ENCODE data around the gene LHX5. TPM values are rescaled to one million over a fixed set of nuclear protein-coding genes. Genes with fewer than 3 reads are reported as not detected.

The LHX5 gene
- total RNA-seq, 1 donor from 2014 or later = not detected

- H3K4me1 ChIP-seq (ENCODE audit: control insufficient read depth in 3 of 3, insufficient read depth in 3 of 3, low read length in 3 of 3) = no peaks in the 10 kb centered on the region
- peaks cover 11 to 20% (median 17%) of the 10 kb centered on the region in 3 donors for H3K27me3 ChIP-seq (ENCODE audit: control insufficient read depth in 3 of 3, insufficient read depth in 3 of 3, low read length in 3 of 3)
- no peak overlapping the region for H3K27ac ChIP-seq (ENCODE audit: low read depth, low read length)
- H3K9me3 ChIP-seq (ENCODE audit: control insufficient read depth in 3 of 3, low read length in 3 of 3) = no peaks in the 10 kb centered on the region
- H3K36me3 ChIP-seq (ENCODE audit: control insufficient read depth in 3 of 3, insufficient read depth in 3 of 3, low read length in 3 of 3) = no peaks in the 10 kb centered on the region
- H3K4me3 ChIP-seq (ENCODE audit: low read length in 3 of 3) = no peak overlapping the region
- H3K9ac ChIP-seq (ENCODE audit: low read depth in 1 of 3, low read length in 3 of 3) = no peak overlapping the region
These were observed 35.1 kb downstream of the LHX5 start for GRCh38 chr12:113436586-113436985.

GRCh38 chr12:113435367-113435766 is 36.3 kb downstream of the LHX5 start:
- Histone ChIP-seq H3K9ac (ENCODE audit: low read depth in 1 of 3, low read length in 3 of 3) (no peak overlapping the region), H3K27ac (ENCODE audit: low read depth, low read length) (no peak overlapping the region), H3K4me3 (ENCODE audit: low read length in 3 of 3) (no peak overlapping the region), H3K36me3 (ENCODE audit: control insufficient read depth in 3 of 3, insufficient read depth in 3 of 3, low read length in 3 of 3) (no peaks in the 10 kb centered on the region), H3K27me3 (ENCODE audit: control insufficient read depth in 3 of 3, insufficient read depth in 3 of 3, low read length in 3 of 3) (peaks cover 5 to 17% (median 9%) of the 10 kb centered on the region in 3 donors), H3K9me3 (ENCODE audit: control insufficient read depth in 3 of 3, low read length in 3 of 3) (peaks cover 0 to 2% (median 0%) of the 10 kb centered on the region in 3 donors), H3K4me1 (ENCODE audit: control insufficient read depth in 3 of 3, insufficient read depth in 3 of 3, low read length in 3 of 3) (no peaks in the 10 kb centered on the region)

GRCh38 chr12:113432986-113433385 is 38.7 kb downstream of the LHX5 start:
- no peaks in the 10 kb centered on the region for H3K4me1 ChIP-seq (ENCODE audit: control insufficient read depth in 3 of 3, insufficient read depth in 3 of 3, low read length in 3 of 3)
- peaks cover 0 to 13% (median 2%) of the 10 kb centered on the region in 3 donors for H3K27me3 ChIP-seq (ENCODE audit: control insufficient read depth in 3 of 3, insufficient read depth in 3 of 3, low read length in 3 of 3)
- H3K9me3 ChIP-seq (ENCODE audit: control insufficient read depth in 3 of 3, low read length in 3 of 3) = peaks cover 0 to 2% (median 0%) of the 10 kb centered on the region in 3 donors
- H3K4me3 ChIP-seq (ENCODE audit: low read length in 3 of 3) = no peak overlapping the region
- H3K27ac ChIP-seq (ENCODE audit: low read depth, low read length) = no peak overlapping the region
- H3K9ac ChIP-seq (ENCODE audit: low read depth in 1 of 3, low read length in 3 of 3) = no peak overlapping the region
- no peaks in the 10 kb centered on the region for H3K36me3 ChIP-seq (ENCODE audit: control insufficient read depth in 3 of 3, insufficient read depth in 3 of 3, low read length in 3 of 3)

- Histone ChIP-seq H3K4me1 (ENCODE audit: control insufficient read depth in 3 of 3, insufficient read depth in 3 of 3, low read length in 3 of 3) (no peaks in the 10 kb centered on the region), H3K9me3 (ENCODE audit: control insufficient read depth in 3 of 3, low read length in 3 of 3) (peaks cover 0 to 2% (median 0%) of the 10 kb centered on the region in 3 donors), H3K27ac (ENCODE audit: low read depth, low read length) (no peak overlapping the region), H3K27me3 (ENCODE audit: control insufficient read depth in 3 of 3, insufficient read depth in 3 of 3, low read length in 3 of 3) (peaks cover 0 to 4% (median 0%) of the 10 kb centered on the region in 3 donors), H3K4me3 (ENCODE audit: low read length in 3 of 3) (no peak overlapping the region), H3K36me3 (ENCODE audit: control insufficient read depth in 3 of 3, insufficient read depth in 3 of 3, low read length in 3 of 3) (no peaks in the 10 kb centered on the region), H3K9ac (ENCODE audit: low read depth in 1 of 3, low read length in 3 of 3) (no peak overlapping the region)
These were observed 43.2 kb downstream of the LHX5 start for GRCh38 chr12:113428482-113428881.

- no peaks in the 10 kb centered on the region for H3K36me3 ChIP-seq (ENCODE audit: control insufficient read depth in 3 of 3, insufficient read depth in 3 of 3, low read length in 3 of 3)
- H3K4me3 ChIP-seq (ENCODE audit: low read length in 3 of 3) = no peak overlapping the region
- no peaks in the 10 kb centered on the region for H3K4me1 ChIP-seq (ENCODE audit: control insufficient read depth in 3 of 3, insufficient read depth in 3 of 3, low read length in 3 of 3)
- H3K27me3 ChIP-seq (ENCODE audit: control insufficient read depth in 3 of 3, insufficient read depth in 3 of 3, low read length in 3 of 3) = peaks cover 0 to 4% (median 0%) of the 10 kb centered on the region in 3 donors
- no peak overlapping the region for H3K9ac ChIP-seq (ENCODE audit: low read depth in 1 of 3, low read length in 3 of 3)
- H3K9me3 ChIP-seq (ENCODE audit: control insufficient read depth in 3 of 3, low read length in 3 of 3) = peaks cover 0 to 2% (median 0%) of the 10 kb centered on the region in 3 donors
- no peak overlapping the region for H3K27ac ChIP-seq (ENCODE audit: low read depth, low read length)
These were observed 43.8 kb downstream of the LHX5 start for GRCh38 chr12:113427882-113428281.

- Histone ChIP-seq H3K9me3 (ENCODE audit: control insufficient read depth in 3 of 3, low read length in 3 of 3) (peaks cover 0 to 2% (median 0%) of the 10 kb centered on the region in 3 donors), H3K4me3 (ENCODE audit: low read length in 3 of 3) (no peak overlapping the region), H3K9ac (ENCODE audit: low read depth in 1 of 3, low read length in 3 of 3) (no peak overlapping the region), H3K27me3 (ENCODE audit: control insufficient read depth in 3 of 3, insufficient read depth in 3 of 3, low read length in 3 of 3) (peaks cover 0 to 4% (median 0%) of the 10 kb centered on the region in 3 donors), H3K27ac (ENCODE audit: low read depth, low read length) (no peak overlapping the region), H3K4me1 (ENCODE audit: control insufficient read depth in 3 of 3, insufficient read depth in 3 of 3, low read length in 3 of 3) (peaks cover 0 to 7% (median 3%) of the 10 kb centered on the region in 3 donors), H3K36me3 (ENCODE audit: control insufficient read depth in 3 of 3, insufficient read depth in 3 of 3, low read length in 3 of 3) (no peaks in the 10 kb centered on the region)
These were observed 45.7 kb downstream of the LHX5 start for GRCh38 chr12:113425960-113426453.

GRCh38 chr12:113424915-113425823 is 46.5 kb downstream of the LHX5 start:
- Histone ChIP-seq H3K4me1 (ENCODE audit: control insufficient read depth in 3 of 3, insufficient read depth in 3 of 3, low read length in 3 of 3) (peaks cover 0 to 7% (median 3%) of the 10 kb centered on the region in 3 donors), H3K27me3 (ENCODE audit: control insufficient read depth in 3 of 3, insufficient read depth in 3 of 3, low read length in 3 of 3) (peaks cover 0 to 4% (median 0%) of the 10 kb centered on the region in 3 donors), H3K36me3 (ENCODE audit: control insufficient read depth in 3 of 3, insufficient read depth in 3 of 3, low read length in 3 of 3) (no peaks in the 10 kb centered on the region), H3K9ac (ENCODE audit: low read depth in 1 of 3, low read length in 3 of 3) (no peak overlapping the region), H3K4me3 (ENCODE audit: low read length in 3 of 3) (no peak overlapping the region), H3K27ac (ENCODE audit: low read depth, low read length) (no peak overlapping the region), H3K9me3 (ENCODE audit: control insufficient read depth in 3 of 3, low read length in 3 of 3) (no peaks in the 10 kb centered on the region)

- Histone ChIP-seq H3K9ac (ENCODE audit: low read depth in 1 of 3, low read length in 3 of 3) (no peak overlapping the region), H3K4me3 (ENCODE audit: low read length in 3 of 3) (no peak overlapping the region), H3K4me1 (ENCODE audit: control insufficient read depth in 3 of 3, insufficient read depth in 3 of 3, low read length in 3 of 3) (peaks cover 0 to 7% (median 3%) of the 10 kb centered on the region in 3 donors), H3K36me3 (ENCODE audit: control insufficient read depth in 3 of 3, insufficient read depth in 3 of 3, low read length in 3 of 3) (no peaks in the 10 kb centered on the region), H3K27me3 (ENCODE audit: control insufficient read depth in 3 of 3, insufficient read depth in 3 of 3, low read length in 3 of 3) (peaks cover 0 to 4% (median 0%) of the 10 kb centered on the region in 3 donors), H3K9me3 (ENCODE audit: control insufficient read depth in 3 of 3, low read length in 3 of 3) (no peaks in the 10 kb centered on the region), H3K27ac (ENCODE audit: low read depth, low read length) (no peak overlapping the region)
These were observed 47.2 kb downstream of the LHX5 start for GRCh38 chr12:113424456-113424855.

- H3K36me3 ChIP-seq (ENCODE audit: control insufficient read depth in 3 of 3, insufficient read depth in 3 of 3, low read length in 3 of 3) = no peaks in the 10 kb centered on the region
- H3K4me3 ChIP-seq (ENCODE audit: low read length in 3 of 3) = peak overlapping the region; percentile 56 to 80 (median 73)
- H3K9ac ChIP-seq (ENCODE audit: low read depth in 1 of 3, low read length in 3 of 3) = peak overlapping the region; percentile 45 to 72 (median 72)
- no peaks in the 10 kb centered on the region for H3K9me3 ChIP-seq (ENCODE audit: control insufficient read depth in 3 of 3, low read length in 3 of 3)
- no peaks in the 10 kb centered on the region for H3K27me3 ChIP-seq (ENCODE audit: control insufficient read depth in 3 of 3, insufficient read depth in 3 of 3, low read length in 3 of 3)
- H3K4me1 ChIP-seq (ENCODE audit: control insufficient read depth in 3 of 3, insufficient read depth in 3 of 3, low read length in 3 of 3) = peaks cover 0 to 7% (median 3%) of the 10 kb centered on the region in 3 donors
- H3K27ac ChIP-seq (ENCODE audit: low read depth, low read length) = peak overlapping the region; percentile 33
These were observed 48.6 kb downstream of the LHX5 start for GRCh38 chr12:113422886-113423669.
